GM10248 (cell line): ENCODE measurements around the gene TMEM41B.
"Not testable (repeated sequence)": the region's sequence is repeated elsewhere in the genome, so short reads cannot be mapped to it uniquely, and the experiment has no call there.

Experiments used
- CTCF ChIA-PET: fragments of 300-600 bp; sonication (Branson Sonifier 250); formaldehyde crosslinking; extraction: SDS; loops from one replicate; lab custom pipeline; 2021; ENCODE audit warnings: antibody characterized with exemption; lab: Yijun Ruan, JAX
- POLR2A ChIA-PET: fragments of 350-650 bp; sonication (Branson Sonifier 250); formaldehyde crosslinking; extraction: SDS; loops from one replicate; lab custom pipeline; 2020; ENCODE audit warnings: antibody characterized with exemption; lab: Yijun Ruan, JAX
- DNase-seq: peaks from one replicate; pipeline ENCODE4 v3.0.0; 2012; ENCODE audit errors: extremely low spot score
- TF ChIP-seq, protein P1 (sequence below): IDR thresholded peaks from 2 replicates; pipeline ENCODE4 v1.5.1; 2012; ENCODE audit warnings: mild to moderate bottlenecking, low read depth; ENCODE audit errors: extremely low read depth, missing control alignments, control extremely low read depth

TMEM41B gene

GRCh38 chr11:9249252-9249651 is 65.1 kb downstream of the TMEM41B start:
- TF ChIP-seq, protein P1, sequence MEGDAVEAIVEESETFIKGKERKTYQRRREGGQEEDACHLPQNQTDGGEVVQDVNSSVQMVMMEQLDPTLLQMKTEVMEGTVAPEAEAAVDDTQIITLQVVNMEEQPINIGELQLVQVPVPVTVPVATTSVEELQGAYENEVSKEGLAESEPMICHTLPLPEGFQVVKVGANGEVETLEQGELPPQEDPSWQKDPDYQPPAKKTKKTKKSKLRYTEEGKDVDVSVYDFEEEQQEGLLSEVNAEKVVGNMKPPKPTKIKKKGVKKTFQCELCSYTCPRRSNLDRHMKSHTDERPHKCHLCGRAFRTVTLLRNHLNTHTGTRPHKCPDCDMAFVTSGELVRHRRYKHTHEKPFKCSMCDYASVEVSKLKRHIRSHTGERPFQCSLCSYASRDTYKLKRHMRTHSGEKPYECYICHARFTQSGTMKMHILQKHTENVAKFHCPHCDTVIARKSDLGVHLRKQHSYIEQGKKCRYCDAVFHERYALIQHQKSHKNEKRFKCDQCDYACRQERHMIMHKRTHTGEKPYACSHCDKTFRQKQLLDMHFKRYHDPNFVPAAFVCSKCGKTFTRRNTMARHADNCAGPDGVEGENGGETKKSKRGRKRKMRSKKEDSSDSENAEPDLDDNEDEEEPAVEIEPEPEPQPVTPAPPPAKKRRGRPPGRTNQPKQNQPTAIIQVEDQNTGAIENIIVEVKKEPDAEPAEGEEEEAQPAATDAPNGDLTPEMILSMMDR, result no peak
- POLR2A ChIA-PET, result no interaction called here

DNA sequence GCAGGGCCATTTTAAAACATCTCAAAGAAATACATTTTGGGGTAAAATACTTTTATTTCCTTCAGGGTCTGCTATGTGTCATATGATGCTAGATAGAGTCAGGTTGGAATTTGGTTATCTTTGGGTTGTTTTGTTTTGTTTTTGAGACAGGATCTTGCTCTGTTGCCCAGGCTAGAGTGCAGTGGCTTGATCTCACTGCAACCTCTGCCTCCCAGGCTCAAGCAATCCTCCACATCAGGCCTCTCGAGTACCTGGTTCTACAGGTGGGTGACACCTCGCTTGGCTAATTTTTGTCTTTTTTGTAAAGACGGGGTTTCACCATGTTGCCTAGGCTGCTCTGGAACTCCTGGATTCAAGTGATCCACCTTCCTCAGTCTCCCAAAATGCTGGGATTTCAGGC is 66.5 kb downstream of the TMEM41B start:
- CTCF ChIA-PET, result no interaction called here
- TF ChIP-seq, protein P1, result no peak
- POLR2A ChIA-PET, result no interaction called here
- no peak for DNase-seq

More at GRCh38 chr11:9249252-9249651, 65.1 kb downstream of the TMEM41B start:
- CTCF ChIA-PET, result interaction anchor here (1.4 kb wide), 1 partner anchor 14 kb away, joined by 4 read pairs; no protein-coding TSS in a partner anchor
- DNase-seq, result no peak

- POLR2A ChIA-PET, DNase-seq: not testable (repeated sequence)
- CTCF ChIA-PET, result interaction anchor here (1.0 kb wide), 1 partner anchor 270 kb away, joined by 3 read pairs; no protein-coding TSS in a partner anchor
Observed at GRCh38 chr11:9236242-9236641, 78.2 kb downstream of the TMEM41B start.

GRCh38 chr11:9232482-9232881 is 81.9 kb downstream of the TMEM41B start:
- CTCF ChIA-PET, result no interaction called here
- POLR2A ChIA-PET, result interaction anchor here (0.6 kb wide), 1 partner anchor 9 kb away, joined by 5 read pairs; no protein-coding TSS in a partner anchor
- DNase-seq, result no peak
- TF ChIP-seq, protein P1, result no peak

- ChIA-PET POLR2A (no interaction called here), CTCF (interaction anchor here (1.4 kb wide), 2 partner anchors 9 to 13 kb away, joined by 3 to 4 read pairs; no protein-coding TSS in a partner anchor)
- TF ChIP-seq, protein P1, result no peak
Observed at GRCh38 chr11:9231848-9232177, 82.6 kb downstream of the TMEM41B start.

More at GRCh38 chr11:9231848-9232177, 82.6 kb downstream of the TMEM41B start:
- peak; percentile 59 for DNase-seq
